GM18517 (cell line): ENCODE results near the gene SUSD1.

Experiments used
- ATAC-seq: cut with Tn5 transposase; IDR thresholded peaks from one replicate; pipeline ENCODE4 v1.9.1; 2021; ENCODE audit warnings: mild to moderate bottlenecking, moderate library complexity; ENCODE audit not compliant: unreplicated experiment

SUSD1 gene

GRCh38 chr9:112072721-112073638, 102.1 kb downstream of the SUSD1 start:
- ATAC-seq = no peak

- peak; percentile 48 for ATAC-seq
These were observed 105.6 kb downstream of the SUSD1 start for GRCh38 chr9:112069318-112070169.

- no peak for ATAC-seq
These were observed 109.1 kb downstream of the SUSD1 start for GRCh38 chr9:112065806-112066606.

GRCh38 chr9:112064871-112065270, 110.2 kb downstream of the SUSD1 start:
- no peak for ATAC-seq

- no peak for ATAC-seq
These were observed 111.5 kb downstream of the SUSD1 start for GRCh38 chr9:112063586-112063985.

- ATAC-seq = no peak
These were observed 111.9 kb downstream of the SUSD1 start for GRCh38 chr9:112063151-112063550.

- ATAC-seq = peak; percentile 83
These were observed 113.9 kb downstream of the SUSD1 start for GRCh38 chr9:112061152-112061740.

- ATAC-seq = no peak
These were observed 115.2 kb downstream of the SUSD1 start for GRCh38 chr9:112059966-112060320.

- ATAC-seq = no peak
These were observed 115.7 kb downstream of the SUSD1 start for GRCh38 chr9:112059145-112059965.

- no peak for ATAC-seq
These were observed 118.1 kb downstream of the SUSD1 start for GRCh38 chr9:112056996-112057395.

GRCh38 chr9:112054916-112055315, 120.2 kb downstream of the SUSD1 start:
- no peak for ATAC-seq

GRCh38 chr9:112051812-112052211, 123.3 kb downstream of the SUSD1 start:
- ATAC-seq = no peak

GRCh38 chr9:112050544-112051475, 124.3 kb downstream of the SUSD1 start:
- no peak for ATAC-seq

GRCh38 chr9:112049811-112050516, 125.1 kb downstream of the SUSD1 start:
- ATAC-seq = no peak

- no peak for ATAC-seq
These were observed 126.0 kb downstream of the SUSD1 start for GRCh38 chr9:112048924-112049691.

- no peak for ATAC-seq
These were observed 127.5 kb downstream of the SUSD1 start for GRCh38 chr9:112047538-112048066.

- ATAC-seq = no peak
These were observed 128.9 kb downstream of the SUSD1 start for GRCh38 chr9:112046181-112046580.
